A172 (cell line): ENCODE data around the gene NOTCH2NLA. TPM values are rescaled to one million over a fixed set of nuclear protein-coding genes. Genes with fewer than 3 reads are reported as not detected.
"Not testable (repeated sequence)": the region's sequence is repeated elsewhere in the genome, so short reads cannot be mapped to it uniquely, and the experiment has no call there.

Experiments used
- DNase-seq: peaks from one replicate; pipeline ENCODE4 v3.0.0-alpha.2; 2015; ENCODE audit warnings: low spot score
- total RNA-seq: library from RNA; depleted of rRNA; stranded (reverse); fragments of >200 nt; shearing (Covaris generic); gene quantifications from 2 replicates; pipeline ENCODE4 v1.2.3, GENCODE V29; 2014; rRNA removed

The NOTCH2NLA gene
- total RNA-seq: 20.8 and 22.8 TPM in 2 replicates

DNA sequence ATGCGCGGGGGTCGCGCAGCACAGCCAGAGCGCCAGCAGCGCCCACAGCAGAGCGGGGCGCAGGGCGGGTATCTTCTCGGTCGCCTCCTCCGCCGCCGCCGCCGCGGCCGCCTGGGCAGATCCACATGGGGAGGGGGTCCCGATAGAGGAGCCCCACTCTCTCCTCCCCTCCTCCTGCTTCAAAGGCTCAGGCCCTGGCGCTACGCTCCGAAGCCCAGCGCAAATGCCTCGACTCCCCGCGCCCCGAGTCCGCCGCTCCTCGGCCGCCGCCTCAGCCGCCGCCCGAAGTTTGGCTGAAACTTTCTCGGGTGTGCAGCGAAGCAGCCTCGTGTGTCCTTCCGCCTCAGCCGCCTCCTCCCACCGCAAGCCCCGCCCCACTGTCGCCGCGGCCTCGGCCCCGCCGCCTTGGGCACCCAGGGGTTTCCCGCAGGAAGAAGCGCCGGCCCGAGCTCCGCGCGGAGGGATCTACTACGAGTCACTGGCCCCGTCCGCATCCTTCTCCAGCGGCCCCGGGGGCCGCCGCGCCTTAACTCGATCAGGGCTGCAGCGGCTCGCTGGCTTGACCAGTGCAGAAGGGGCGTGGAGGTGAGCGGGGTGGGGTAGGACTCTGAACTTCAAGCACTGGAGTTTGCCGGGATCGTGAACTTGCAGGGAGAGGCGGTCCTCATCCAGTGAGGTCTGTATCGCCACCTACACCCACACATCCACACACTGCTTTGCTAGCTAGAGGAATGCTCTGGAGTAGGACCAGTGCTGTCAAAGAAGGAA is at the start of gene NOTCH2NLA:
TSS of gene NOTCH2NLA (minus strand) at position 312 of the 768 bp plus-strand sequence. CDS start 39,684 bp downstream, outside the sequence.
- DNase-seq: not testable (repeated sequence)

DNA sequence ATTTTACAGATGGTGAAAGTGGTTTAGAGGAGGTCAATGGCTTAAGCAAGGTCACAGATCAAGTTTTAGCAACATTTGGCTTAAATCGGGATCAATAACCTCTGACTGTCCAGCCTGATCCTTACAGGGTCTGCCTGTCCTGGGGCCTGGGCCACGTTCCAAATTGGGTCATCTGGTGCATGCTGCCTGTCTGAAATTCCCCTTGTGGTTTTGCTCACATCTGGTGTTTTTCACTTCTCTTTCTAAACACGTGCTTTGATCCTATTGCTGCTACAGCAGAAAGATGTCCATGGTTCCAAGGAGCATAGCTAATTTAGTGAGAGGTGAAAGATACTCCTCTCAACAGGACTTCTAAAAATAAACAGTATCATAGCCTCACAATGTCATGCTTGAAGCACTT is 49.5 kb upstream of the NOTCH2NLA start:
- DNase-seq: not testable (repeated sequence)

DNA sequence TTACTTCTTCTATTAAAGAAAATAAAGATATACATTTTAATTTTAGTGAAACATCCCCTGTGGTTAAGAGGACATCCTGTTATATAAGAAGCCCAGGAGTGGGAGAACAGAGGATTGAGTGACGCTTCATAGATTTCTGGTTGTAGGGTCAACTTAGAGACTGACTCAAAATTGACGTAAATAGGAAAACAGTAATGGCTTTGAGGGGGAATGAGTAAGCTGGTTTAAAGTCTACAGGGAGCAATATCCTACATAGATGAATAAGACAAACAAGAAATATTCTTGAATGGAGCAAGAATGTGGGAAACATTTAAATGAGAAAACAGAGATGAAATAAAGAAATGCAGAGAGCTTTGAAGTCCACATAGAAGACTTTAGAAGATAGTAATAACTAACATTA is 48.3 kb upstream of the NOTCH2NLA start:
- not testable (repeated sequence) for DNase-seq

DNA sequence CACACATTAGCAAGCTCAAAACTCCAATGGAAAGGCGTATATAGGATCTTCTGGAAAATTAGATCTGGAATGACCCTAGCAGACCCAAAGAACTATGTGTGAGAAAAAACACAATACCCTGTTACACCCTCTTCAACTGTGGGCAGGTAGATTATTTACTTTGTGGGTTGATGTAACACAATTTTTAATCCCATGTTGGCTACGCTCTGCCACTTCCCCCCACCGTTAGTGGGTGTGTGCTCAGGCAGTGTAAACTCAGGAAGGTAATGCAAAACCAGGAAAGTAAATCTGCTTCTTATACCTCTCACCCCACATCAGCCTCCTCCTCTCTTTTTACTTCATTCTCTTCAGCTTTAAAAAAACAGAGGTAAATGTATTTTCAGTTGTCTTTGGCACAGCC is 45.3 kb upstream of the NOTCH2NLA start:
- DNase-seq: not testable (repeated sequence)

DNA sequence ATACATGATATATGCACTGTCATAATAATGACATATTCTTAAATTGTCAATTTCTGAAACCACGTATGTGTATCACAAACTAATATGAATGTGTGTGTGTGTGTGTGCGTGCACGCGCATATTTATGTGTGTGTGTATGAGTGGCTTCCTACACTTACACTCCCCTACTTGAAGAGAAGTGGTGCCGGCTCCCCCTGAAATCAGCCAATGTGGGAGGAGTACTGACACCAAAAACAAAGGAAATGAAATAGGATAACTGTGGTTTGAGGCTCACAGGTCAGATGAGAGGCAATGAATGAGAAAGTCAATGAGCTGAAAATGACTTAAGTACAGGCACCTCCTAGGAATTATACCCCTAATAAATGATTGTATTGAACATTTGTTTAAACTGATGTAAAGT is 44.4 kb upstream of the NOTCH2NLA start:
- not testable (repeated sequence) for DNase-seq

DNA sequence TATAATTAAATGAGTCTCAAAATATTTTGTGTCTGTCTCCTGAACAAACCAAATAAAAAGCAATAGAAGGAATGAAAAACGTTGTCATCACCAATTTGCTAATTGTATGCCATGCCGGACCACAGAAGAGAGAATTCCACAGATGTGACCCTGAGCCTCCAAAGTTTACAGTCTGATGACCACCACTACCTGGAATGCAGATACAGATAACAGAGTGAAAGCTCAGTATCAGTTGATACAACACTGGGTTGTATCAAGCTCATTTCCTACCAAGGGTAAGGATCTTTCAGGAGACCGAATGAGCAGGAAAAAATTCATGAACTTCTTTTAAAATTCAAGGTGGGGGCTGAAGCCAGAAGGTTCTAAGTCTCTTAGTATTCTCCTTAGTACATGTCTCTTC is 43.9 kb upstream of the NOTCH2NLA start:
- not testable (repeated sequence) for DNase-seq

DNA sequence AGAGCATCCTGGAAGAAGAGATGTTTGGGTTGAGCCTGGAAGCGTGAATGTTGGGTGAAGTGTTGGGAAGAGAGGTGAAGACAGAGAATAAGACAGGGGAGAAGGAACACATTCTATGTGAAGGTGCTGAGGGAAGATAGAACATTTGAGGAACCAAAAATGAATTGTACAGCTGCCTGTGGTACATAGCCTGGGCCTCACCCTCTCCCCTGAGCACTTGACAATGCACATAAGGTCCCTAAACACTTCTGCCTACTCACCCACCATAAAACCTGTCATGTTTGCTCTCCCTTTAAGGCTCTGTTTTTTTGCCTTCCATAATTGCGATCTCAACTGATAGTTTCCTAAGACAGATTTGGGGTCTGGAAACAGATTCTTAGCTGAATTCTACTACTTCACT is 43.2 kb upstream of the NOTCH2NLA start:
- DNase-seq: not testable (repeated sequence)

DNA sequence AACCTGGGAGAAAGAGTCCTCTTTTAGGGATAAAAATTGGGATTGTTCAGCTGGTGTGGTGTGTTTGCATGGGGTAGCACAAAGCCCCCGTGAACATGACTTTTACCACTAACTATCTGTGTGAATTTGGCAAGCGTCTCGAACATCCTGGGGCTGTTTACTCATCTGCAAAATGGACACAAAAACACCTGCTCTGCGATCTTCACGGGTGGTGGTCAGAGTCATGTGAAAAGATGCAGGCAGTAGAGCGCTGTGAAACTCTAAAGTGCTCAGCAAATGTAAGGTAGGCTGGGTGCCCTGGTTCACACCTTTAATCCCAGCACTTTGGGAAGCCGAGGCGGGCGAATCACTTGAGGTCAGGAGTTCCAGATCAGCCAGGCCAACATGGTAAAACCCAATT is 41.3 kb upstream of the NOTCH2NLA start:
- not testable (repeated sequence) for DNase-seq

DNA sequence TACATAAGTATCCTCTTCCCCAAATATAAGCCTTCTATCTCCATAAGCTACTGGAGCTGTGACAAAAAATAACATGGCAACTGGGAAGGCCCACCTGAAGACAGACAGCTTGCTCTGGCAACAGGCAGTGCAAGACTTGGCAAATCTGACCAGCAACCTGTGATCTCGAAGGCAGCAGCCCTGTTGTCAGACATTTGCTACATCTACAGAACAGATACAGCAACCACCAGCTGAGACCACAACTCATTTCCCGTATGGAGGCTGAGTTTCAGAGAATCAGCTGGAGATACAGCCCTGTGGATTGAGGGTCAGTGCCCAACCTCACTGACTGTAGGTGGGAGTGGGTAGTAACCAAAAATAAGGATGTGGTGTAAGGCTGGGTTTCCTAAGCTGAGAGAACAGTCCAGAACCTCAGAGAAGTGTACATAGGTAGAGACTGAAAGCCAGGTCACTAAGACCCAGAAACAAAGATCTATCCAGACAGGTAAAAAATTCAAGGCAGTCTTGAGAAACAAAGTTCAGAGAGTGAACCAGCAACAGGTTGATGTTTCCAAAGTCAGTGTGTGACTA is 37.4 kb upstream of the NOTCH2NLA start:
- DNase-seq: not testable (repeated sequence)

DNA sequence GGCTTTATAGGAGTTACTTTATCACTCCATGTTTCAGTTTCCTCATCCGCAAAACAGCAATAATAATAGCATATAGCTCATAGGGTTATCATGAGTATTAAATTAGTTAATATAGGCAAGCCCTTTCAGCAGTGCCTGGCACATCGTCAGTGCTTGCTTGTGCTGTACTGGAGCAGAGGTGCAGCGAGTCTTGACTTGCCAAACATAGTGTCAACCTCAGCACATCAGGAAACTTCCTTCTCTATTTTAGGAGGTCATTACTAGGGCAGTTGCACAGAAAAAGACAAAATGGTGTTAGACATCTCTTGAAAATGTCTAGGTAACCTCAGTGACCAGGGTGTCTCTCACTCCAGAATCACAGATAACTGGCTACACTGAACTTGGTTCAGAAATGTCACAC is 35.9 kb upstream of the NOTCH2NLA start:
- DNase-seq: not testable (repeated sequence)

DNA sequence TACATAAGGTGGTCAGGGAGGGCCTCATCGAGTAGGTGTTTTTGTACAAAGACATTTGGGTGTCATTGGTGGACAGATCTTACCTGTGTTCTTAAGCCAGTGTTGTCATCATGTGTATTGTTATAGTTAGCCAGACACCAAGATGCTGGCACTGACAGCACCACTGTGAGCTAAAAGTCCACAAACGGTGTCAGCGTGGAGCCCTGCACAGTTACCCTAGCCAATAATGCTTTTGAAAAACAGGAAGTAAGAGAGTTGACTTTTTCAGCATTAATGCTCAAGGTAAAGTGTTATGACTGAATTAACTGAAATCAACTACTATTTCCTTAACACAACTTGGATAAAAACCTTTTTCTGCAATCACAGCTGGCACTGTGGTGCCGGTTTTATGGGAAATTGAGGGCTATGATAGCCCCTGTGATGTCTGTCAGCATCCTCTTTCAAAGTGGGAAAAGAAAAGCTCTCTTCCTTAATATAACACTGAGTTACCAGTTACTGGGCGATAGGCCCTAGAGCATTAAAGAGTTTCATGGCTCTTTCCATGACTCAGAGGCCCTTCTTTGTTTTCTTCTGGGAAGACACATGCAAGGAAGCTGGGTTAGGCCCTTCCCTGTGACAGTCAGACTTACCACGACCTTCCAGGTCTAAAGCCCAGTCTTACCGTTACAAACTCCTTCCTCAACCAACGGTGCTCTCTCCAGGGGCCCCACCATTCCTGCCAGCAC is 31.3 kb upstream of the NOTCH2NLA start:
- DNase-seq: not testable (repeated sequence)

DNA sequence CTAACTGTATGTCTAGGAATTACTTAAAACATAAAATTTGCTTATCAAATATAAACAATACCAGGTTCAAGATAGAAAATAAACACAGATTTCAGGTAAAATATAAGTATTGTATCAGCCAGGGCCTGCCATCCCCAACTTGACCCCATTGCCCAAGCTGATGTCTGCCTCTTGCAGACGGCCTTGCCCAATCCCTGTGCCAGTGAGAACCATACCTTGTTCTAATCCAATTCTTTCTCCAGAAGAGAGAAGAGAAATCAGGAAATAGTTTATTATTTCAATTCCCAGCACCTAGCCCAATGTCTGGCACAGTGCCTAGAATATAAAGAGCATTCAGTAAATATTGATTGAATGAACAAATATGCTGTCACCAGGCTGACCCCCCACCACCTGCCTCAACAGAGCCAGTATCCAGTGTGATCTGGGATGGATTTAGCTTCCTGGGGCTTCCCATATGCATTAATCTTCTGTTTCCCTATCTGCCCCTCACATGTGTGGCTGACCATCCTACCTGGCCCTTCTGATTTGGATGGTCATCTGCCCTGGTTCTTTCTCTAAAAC is 29.3 kb upstream of the NOTCH2NLA start:
- DNase-seq: not testable (repeated sequence)

DNA sequence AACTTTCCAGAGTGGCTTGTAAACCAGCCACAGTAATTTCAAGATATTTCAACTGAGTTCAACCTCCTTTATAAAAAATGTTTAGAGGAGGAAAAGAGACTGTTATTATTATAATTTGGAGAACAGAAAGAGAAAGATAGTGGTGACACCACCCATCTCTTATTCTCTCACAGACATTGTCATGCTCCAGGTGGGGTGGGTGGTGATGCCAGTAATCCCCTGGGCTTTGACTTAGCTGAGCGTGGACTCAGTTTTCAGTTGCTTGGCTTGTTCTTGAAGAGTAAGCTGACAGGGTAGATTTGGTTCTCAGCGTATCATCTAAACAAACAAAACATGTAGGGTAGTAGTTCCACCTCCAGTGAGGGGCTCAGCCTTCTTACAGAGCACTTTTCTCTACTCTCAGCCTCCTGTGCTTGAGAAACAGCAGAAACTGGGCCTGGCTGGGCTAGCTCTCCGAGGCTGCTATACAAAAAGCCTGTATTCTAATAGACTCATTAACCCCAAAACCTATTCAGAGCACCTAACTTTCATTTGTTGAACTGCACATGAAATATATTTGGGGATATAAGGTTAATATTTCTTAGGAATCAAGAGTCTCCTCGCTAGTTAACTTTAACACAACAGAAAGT is 25.9 kb upstream of the NOTCH2NLA start:
- not testable (repeated sequence) for DNase-seq

DNA sequence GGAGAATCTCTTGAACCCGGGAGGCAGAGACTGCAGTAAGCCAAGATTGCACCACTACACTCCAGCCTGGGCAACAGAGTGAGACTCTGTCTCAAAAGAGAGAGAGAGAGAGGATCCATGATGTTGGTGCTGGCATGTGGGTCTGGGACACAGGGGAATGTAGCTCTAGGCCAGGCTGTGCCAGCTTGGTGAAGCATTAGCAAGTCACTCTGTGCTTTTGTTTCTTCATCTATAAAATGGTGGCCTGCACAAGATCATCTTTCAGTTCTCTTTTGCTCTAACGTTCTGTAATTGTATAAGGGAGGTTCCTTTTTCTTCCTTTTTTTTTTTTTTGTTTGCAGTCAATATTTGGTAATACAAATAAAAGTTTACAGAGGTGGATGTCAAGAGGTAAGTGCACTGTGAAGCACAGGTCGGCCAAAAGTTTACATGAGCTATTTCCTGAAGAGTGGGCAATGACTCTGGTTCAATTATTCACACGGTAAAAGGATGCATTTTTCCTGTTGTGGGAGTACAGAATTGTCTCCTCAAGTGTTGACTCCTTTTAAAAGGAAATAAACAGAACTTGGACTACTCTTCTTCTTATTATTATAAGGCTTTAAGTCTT is 24.5 kb upstream of the NOTCH2NLA start:
- not testable (repeated sequence) for DNase-seq

DNA sequence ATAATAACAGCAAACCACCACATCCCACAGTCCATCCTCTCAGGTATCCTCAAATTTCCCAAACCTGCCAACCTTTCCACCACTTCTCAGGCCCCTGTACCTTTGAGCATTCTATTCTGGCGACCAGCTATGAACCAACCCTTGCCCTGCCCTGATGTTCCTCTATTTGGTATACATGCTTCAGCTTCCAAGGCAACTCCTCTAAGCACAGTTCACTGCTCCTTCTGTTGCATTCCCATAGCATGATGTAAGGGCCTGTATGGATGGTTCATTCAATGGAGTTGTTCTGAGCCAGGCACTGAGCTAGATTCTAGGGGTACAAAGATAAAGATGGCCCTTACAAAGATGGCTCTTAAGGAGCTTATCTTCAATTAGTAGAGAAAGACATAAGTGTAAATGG is 22.7 kb upstream of the NOTCH2NLA start:
- DNase-seq: not testable (repeated sequence)

DNA sequence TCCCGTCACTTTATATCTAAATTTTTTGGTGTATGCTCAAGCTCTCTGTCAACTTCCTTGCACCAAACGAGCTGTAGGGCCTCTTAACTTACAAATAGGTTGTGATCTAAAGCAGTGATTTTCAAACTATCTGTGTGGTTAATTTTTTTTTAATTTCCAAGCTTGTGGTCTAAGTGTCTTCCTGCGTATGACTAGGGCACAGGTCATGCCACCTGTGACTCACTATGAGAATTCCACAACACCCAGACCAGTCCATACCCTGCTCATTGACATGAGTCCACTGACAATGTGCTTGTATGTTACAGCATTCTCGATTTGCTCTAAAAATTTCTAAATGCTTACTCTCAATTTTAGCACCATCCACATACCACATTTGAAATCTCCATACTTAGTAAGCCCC is 19.8 kb upstream of the NOTCH2NLA start:
- not testable (repeated sequence) for DNase-seq

DNA sequence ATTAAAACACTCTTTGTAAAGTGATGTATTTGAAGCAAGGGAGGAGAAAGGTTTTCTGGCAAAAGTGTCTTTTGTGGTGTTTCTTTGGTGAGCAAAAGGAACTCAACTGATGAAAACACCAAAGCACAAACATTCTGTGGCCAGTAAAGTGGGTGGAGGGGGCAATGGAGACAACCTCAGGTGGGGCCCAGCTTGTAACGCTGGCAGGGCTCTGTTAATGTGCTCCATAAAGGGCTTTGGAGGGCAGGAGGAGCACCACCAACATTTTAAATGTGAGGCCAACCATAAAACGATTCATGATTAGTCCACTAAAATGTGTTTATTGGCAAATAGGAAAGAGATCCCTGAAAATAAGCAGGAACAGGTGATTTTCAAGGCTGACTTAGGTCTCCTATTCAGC is 7.8 kb upstream of the NOTCH2NLA start:
- not testable (repeated sequence) for DNase-seq

DNA sequence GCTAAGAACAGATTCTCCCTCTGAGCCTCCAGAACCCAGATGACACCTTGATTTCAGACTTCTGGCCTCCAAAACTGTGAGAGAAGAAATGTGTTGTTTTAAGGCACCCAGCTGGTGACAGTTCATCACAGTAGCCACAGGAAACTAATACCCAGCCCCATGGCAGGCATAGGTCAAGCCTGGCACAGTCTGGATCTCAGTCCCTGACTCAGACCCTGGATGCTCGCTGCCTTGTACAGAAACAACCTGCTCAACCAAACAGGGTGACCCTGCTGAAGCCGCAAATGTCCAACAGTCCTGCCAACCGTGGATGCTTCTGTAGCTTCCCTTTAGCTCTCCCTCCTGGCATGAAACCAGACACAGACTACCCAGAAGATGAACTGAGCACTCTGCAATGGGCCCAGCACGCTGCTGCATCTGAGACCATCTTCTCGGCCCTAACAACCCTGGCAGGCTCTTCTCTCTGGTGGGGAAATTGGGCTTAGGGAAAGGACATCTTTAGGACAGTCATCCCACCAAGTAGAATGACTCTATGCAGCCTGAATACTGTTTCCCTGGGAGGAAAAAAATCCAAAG is 7.3 kb upstream of the NOTCH2NLA start:
- not testable (repeated sequence) for DNase-seq

DNA sequence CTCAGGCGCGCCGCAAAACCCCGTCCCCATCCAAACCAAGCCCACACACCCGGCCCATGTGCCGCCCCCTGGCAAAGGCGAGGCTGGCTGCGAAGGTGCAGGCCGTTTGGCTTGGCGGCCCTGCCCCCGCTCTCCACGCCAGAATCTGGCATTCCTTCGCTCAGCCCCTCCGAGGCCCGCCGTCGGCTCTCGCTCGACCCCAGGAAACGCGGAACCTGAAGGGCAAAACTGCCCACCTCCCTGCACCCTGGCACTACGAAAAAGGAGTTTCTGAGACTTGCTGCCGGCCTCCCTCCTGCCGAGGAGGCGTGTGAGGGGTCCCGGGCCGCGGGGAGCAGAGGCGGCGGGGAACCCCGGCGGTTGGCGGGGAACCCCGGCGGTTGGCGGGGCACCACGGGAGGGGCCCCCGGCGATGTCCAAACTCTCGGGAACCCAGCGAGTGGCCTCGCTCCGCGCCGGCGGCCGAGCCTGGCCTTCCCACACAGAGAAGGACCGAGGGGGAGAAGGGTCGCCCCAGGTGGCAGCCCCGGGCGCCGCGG is 608 bp downstream of the NOTCH2NLA start:
- DNase-seq: not testable (repeated sequence)

DNA sequence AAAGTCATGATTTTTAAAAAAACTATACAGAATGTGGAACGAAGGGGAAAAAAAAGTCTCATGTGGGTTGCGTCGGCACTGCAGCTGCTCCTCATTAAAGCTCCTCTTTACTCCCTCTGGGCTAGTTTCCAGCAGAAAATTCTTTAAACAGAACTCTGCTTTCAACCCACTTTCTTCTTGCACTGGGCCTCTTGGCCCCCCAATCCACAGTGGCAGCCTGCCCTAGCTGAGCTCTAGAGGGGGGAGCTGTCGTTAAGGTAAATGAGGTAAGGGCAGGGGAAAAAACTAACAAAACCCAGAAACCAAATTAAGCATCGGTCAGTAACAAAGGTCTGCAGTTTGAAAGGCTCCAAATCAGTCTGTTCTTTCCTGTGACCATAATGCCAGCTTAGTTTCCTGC is 54.3 kb downstream of the NOTCH2NLA start:
- not testable (repeated sequence) for DNase-seq

DNA sequence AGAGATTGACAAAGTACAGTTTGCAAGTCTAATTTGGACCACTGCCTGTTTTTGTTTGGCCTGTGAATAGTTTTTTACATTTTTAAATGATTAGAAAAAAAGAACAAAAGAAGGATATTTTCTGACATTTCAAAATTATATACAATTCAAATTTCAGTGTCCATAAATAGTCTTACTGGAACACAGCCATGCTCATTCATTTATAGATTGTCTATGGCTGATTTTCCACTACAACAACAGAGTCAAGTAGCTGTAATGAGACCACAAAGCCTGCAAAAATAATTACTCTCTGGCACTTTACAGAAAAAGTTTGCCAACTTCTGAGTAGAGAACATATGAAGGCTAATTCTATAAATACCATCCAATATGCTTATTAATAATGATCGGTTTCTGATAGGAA is 61.1 kb downstream of the NOTCH2NLA start:
- not testable (repeated sequence) for DNase-seq
